Activated CD8-positive, alpha-beta memory T cell treated with anti-CD3 and anti-CD28 coated beads for 48 hours (primary cell): ENCODE data around the gene ZNF155.
"Not testable (repeated sequence)": the region's sequence is repeated elsewhere in the genome, so short reads cannot be mapped to it uniquely, and the experiment has no call there.

Source experiments
- DNase-seq, 3 experiments: peaks; one replicate each; pipeline ENCODE4 v3.0.0-alpha.2; 2020; ENCODE audit warnings: low read depth in 2 of 3, low spot score in 2 of 3

ZNF155 gene

GRCh38 chr19:43983912-43984686 lies at the start of gene ZNF155:
TSS of gene ZNF155 (plus strand) at chr19:43984188. CDS start at chr19:43988544, 4,356 bp downstream.
- peak; percentile 40 to 51 (median 45) for DNase-seq

GRCh38 chr19:43934985-43935708 lies 48.8 kb upstream of the ZNF155 start, which contains the start of gene ZNF45:
TSS of gene ZNF45 (minus strand) at chr19:43935282. CDS start at chr19:43922185, 13,097 bp downstream.
- DNase-seq = peak; percentile 53 to 76 (median 71)

- no peak for DNase-seq
These were observed 47.8 kb upstream of the ZNF155 start for GRCh38 chr19:43936188-43936587.

GRCh38 chr19:43939557-43940260 lies 44.3 kb upstream of the ZNF155 start:
- DNase-seq = no peak

GRCh38 chr19:43940719-43941118 lies 43.3 kb upstream of the ZNF155 start:
- DNase-seq = no peak

- DNase-seq = no peak
These were observed 42.8 kb upstream of the ZNF155 start for GRCh38 chr19:43941209-43941608.

- not testable (repeated sequence) for DNase-seq
These were observed 36.6 kb upstream of the ZNF155 start for GRCh38 chr19:43947412-43947811.

GRCh38 chr19:43949803-43950202 lies 34.2 kb upstream of the ZNF155 start:
- not testable (repeated sequence) for DNase-seq

GRCh38 chr19:43950834-43951645 lies 32.9 kb upstream of the ZNF155 start, which contains the start of gene ZNF221:
TSS of gene ZNF221 (plus strand) at chr19:43951228. CDS start at chr19:43962727, 11,499 bp downstream.
- peak in 2 of 3 experiments; percentile 25 to 27 for DNase-seq

GRCh38 chr19:43956827-43957226 lies 27.2 kb upstream of the ZNF155 start:
- no peak for DNase-seq

GRCh38 chr19:43957891-43958290 lies 26.1 kb upstream of the ZNF155 start:
- no peak for DNase-seq

GRCh38 chr19:43960411-43960810 lies 23.6 kb upstream of the ZNF155 start:
- no peak for DNase-seq

- DNase-seq = no peak
These were observed 17.8 kb upstream of the ZNF155 start for GRCh38 chr19:43966079-43966694.

GRCh38 chr19:43976732-43977131 lies 7.3 kb upstream of the ZNF155 start:
- DNase-seq = no peak

GRCh38 chr19:43983544-43983911 lies 460 bp upstream of the ZNF155 start:
- DNase-seq = no peak

GRCh38 chr19:43984687-43985000 lies 656 bp downstream of the ZNF155 start:
- no peak for DNase-seq

- no peak for DNase-seq
These were observed 13.8 kb downstream of the ZNF155 start for GRCh38 chr19:43997631-43998290.

GRCh38 chr19:44002212-44002565 lies 18.2 kb downstream of the ZNF155 start:
- no peak for DNase-seq

- peak; percentile 37 to 58 (median 58) for DNase-seq
These were observed 18.8 kb downstream of the ZNF155 start, which contains the start of gene ZNF230 for GRCh38 chr19:44002566-44003460. TSS of gene ZNF230 (plus strand) at chr19:44002957. CDS start at chr19:44007079, 4,122 bp downstream.
